IPS DF 6.9 (cell line): ENCODE data around the gene PIK3CD.

Experiments
- DNase-seq: peaks from one replicate; pipeline ENCODE4 v3.0.0-alpha.2; 2013; ENCODE audit warnings: low read depth, low spot score
- H3K27ac ChIP-seq: one replicate; pipeline ENCODE4 v1.5.1; 2013; ENCODE audit warnings: low read length, control low read depth
- H3K27me3 ChIP-seq: 2 replicates; pipeline ENCODE4 v1.6.1; 2013; ENCODE audit warnings: mild to moderate bottlenecking, low read length; ENCODE audit not compliant: control insufficient read depth, insufficient read depth
- H3K36me3 ChIP-seq: 2 replicates; pipeline ENCODE4 v1.6.1; 2013; ENCODE audit warnings: low read length; ENCODE audit not compliant: control insufficient read depth, insufficient read depth
- H3K4me1 ChIP-seq: 2 replicates; pipeline ENCODE4 v1.6.1; 2013; ENCODE audit warnings: low read length; ENCODE audit not compliant: control insufficient read depth, insufficient read depth
- H3K4me3 ChIP-seq: 2 replicates; pipeline ENCODE4 v1.5.1; 2013; ENCODE audit warnings: mild to moderate bottlenecking, low read length
- H3K9me3 ChIP-seq: 2 replicates; pipeline ENCODE4 v1.6.1; 2013; ENCODE audit warnings: low read length, inconsistent platforms; ENCODE audit not compliant: control insufficient read depth, insufficient read depth
- WGBS: extraction: QIAGEN DNeasy Blood & Tissue Kit; methylation state at CpG from one replicate; pipeline ENCODE4 v1.1.7; 2013; ENCODE audit warnings: mixed read lengths, missing lambda C conversion rate; ENCODE audit not compliant: insufficient read length, insufficient coverage; 5-methylcytosine and 5-hydroxymethylcytosine counted together

PIK3CD gene

GRCh38 chr1:9643351-9644256 is 7.9 kb upstream of the PIK3CD start:
- H3K27ac ChIP-seq = no peak overlapping the region
- no peaks in the 10 kb centered on the region for H3K27me3 ChIP-seq
- no peaks in the 10 kb centered on the region for H3K36me3 ChIP-seq
- DNase-seq = no peak
- no peaks in the 10 kb centered on the region for H3K4me1 ChIP-seq
- H3K9me3 ChIP-seq = no peaks in the 10 kb centered on the region
- no peak overlapping the region for H3K4me3 ChIP-seq
- no CpG with 5 or more reads among the region's 8 CpGs for WGBS

- H3K9me3 ChIP-seq = no peaks in the 10 kb centered on the region
- H3K4me3 ChIP-seq = no peak overlapping the region
- no peak for DNase-seq
- peaks cover under 1% of the 10 kb centered on the region; the same call in 1 of the 2 replicates for H3K27me3 ChIP-seq
- no peaks in the 10 kb centered on the region for H3K36me3 ChIP-seq
- no peak overlapping the region for H3K27ac ChIP-seq
- no peaks in the 10 kb centered on the region for H3K4me1 ChIP-seq
- WGBS = no CpG with 5 or more reads among the region's 13 CpGs
Observed at GRCh38 chr1:9646037-9646436, 5.5 kb upstream of the PIK3CD start.

GRCh38 chr1:9648171-9648570 is 3.4 kb upstream of the PIK3CD start:
- Histone ChIP-seq H3K9me3 (no peaks in the 10 kb centered on the region), H3K27ac (no peak overlapping the region), H3K27me3 (peaks cover 7% of the 10 kb centered on the region), H3K36me3 (no peaks in the 10 kb centered on the region), H3K4me1 (0 out of 2 replicates have a peak, but pooled peaks cover 3% of the 10 kb centered on the region), H3K4me3 (no peak overlapping the region)
- no peak for DNase-seq
- WGBS = no CpG with 5 or more reads among the region's 10 CpGs

GRCh38 chr1:9649769-9650168 is 1.8 kb upstream of the PIK3CD start:
- H3K4me1 ChIP-seq = 0 out of 2 replicates have a peak, but pooled peaks cover 3% of the 10 kb centered on the region
- H3K27ac ChIP-seq = no peak overlapping the region
- no peak overlapping the region for H3K4me3 ChIP-seq
- no peak for DNase-seq
- H3K36me3 ChIP-seq = no peaks in the 10 kb centered on the region
- H3K27me3 ChIP-seq = peaks cover 9% of the 10 kb centered on the region
- WGBS = no CpG with 5 or more reads among the region's 3 CpGs
- H3K9me3 ChIP-seq = no peaks in the 10 kb centered on the region

DNA sequence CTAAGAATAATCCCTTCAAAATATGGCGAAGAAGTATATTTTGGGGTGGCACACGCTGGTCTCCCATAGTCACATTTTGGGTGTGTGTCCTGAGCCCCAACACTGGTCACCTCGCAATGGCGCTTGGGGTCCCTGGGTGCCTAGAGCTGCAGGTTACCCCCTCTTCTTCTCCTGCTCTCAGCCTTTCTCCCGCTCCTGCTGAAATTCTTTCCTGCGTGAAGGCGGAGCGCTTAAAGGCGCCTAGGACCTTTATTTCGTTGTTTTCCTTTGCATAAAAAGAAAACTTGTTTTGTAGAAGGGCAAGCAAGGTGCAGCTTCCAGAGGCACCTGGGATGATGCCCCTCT is 339 bp upstream of the PIK3CD start:
- Histone ChIP-seq H3K4me1 (0 out of 2 replicates have a peak, but pooled peaks cover 3% of the 10 kb centered on the region), H3K27me3 (peaks cover 9% of the 10 kb centered on the region), H3K27ac (no peak overlapping the region), H3K4me3 (peak overlapping the region; percentile 49; the same call in 1 of the 2 replicates), H3K9me3 (no peaks in the 10 kb centered on the region), H3K36me3 (no peaks in the 10 kb centered on the region)
- no CpG with 5 or more reads among the region's 10 CpGs for WGBS
- DNase-seq = no peak

DNA sequence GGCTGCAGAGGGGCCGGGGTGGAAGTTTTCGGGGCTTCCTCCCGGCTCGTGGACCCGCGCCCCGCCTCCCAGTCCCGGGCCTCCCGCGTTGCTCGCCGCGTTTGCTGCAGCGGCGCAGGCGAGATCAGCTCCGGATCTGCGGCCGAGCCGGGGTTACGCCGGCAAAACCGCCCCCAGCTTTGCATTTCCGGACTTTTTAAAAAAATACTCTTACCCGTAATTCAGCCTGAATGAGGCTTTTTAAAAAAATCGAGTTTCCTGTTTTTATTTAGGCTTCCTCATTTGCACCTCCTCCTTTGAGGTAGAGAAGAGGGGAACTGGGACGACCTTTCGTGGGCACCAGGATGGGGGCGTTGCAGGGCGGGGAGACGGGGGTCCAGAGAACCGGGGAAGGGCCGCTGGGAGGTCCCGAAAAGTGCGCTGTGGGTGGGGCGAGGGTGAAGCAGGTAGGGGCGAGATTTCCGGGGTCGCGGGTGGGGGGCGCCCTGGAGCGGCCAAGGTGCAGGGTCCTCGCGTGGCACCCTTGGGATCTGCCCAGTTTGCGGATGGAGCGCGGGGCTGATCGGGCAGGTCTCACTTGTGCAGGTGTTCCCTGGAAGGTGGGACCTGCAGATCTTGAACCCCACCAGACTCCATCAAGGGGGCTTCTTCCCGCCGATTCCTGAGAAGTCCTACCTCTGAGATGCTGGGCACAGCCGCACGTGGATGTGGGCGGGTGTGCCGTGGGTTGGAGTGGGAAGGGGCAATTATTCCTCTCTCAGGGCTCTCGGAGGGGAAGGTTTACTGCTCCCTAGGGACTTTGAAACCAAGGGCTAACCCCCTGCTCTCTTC is 1.1 kb downstream of the PIK3CD start:
- DNase-seq = no peak
- no peak overlapping the region for H3K27ac ChIP-seq

GRCh38 chr1:9653210-9653490 is 1.6 kb downstream of the PIK3CD start:
- Histone ChIP-seq H3K27ac (no peak overlapping the region), H3K9me3 (no peaks in the 10 kb centered on the region), H3K36me3 (no peaks in the 10 kb centered on the region), H3K4me3 (no peak overlapping the region), H3K4me1 (0 out of 2 replicates have a peak, but pooled peaks cover 3% of the 10 kb centered on the region), H3K27me3 (peaks cover 9% of the 10 kb centered on the region)
- DNase-seq = no peak
- WGBS = no CpG with 5 or more reads among the region's 11 CpGs

More for the DNA sequence above, 1.1 kb downstream of the PIK3CD start:
- WGBS = no CpG with 5 or more reads among the region's 55 CpGs
- Histone ChIP-seq H3K9me3 (no peaks in the 10 kb centered on the region), H3K4me1 (0 out of 2 replicates have a peak, but pooled peaks cover 3% of the 10 kb centered on the region), H3K36me3 (no peaks in the 10 kb centered on the region), H3K27me3 (peaks cover 9% of the 10 kb centered on the region), H3K4me3 (peak overlapping the region; percentile 49; the same call in 1 of the 2 replicates)

DNA sequence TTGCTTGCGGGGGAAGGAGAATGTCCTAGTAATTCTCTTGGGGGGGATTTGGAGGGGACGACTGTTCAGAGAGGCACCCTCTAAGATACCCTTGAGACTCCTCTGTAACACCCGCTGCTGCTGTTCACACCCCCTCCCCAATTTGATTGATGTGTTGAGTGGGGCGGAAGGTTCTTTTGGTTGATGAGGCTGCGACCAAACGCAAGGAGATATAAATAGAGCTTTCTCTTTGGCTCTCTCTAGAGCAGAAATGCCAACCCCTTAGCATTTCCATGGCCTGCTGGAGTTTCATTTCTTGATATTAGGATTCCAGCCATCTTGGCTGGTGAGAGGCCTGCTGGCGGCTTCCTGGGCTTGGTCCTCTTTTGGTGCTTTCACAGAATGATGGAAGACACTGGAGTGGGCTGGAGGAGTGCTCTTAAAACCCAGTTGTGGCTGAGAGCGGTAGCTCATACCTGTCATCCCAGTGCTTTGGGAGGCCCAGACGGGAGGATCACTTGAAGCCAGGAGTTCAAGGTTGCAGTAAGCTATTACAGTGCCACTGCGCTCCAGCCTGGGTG is 2.0 kb downstream of the PIK3CD start:
- no peaks in the 10 kb centered on the region for H3K9me3 ChIP-seq
- DNase-seq = no peak
- no CpG with 5 or more reads among the region's 10 CpGs for WGBS
- H3K27me3 ChIP-seq = peaks cover 9% of the 10 kb centered on the region
- H3K4me3 ChIP-seq = no peak overlapping the region
- H3K27ac ChIP-seq = no peak overlapping the region
- H3K36me3 ChIP-seq = no peaks in the 10 kb centered on the region
- H3K4me1 ChIP-seq = 0 out of 2 replicates have a peak, but pooled peaks cover 3% of the 10 kb centered on the region

- Histone ChIP-seq H3K27ac (no peak overlapping the region), H3K4me1 (0 out of 2 replicates have a peak, but pooled peaks cover 3% of the 10 kb centered on the region), H3K27me3 (peaks cover 9% of the 10 kb centered on the region), H3K9me3 (no peaks in the 10 kb centered on the region), H3K36me3 (no peaks in the 10 kb centered on the region), H3K4me3 (no peak overlapping the region)
- no CpG with 5 or more reads among the region's 25 CpGs for WGBS
- no peak for DNase-seq
Observed at GRCh38 chr1:9654051-9654833, 2.7 kb downstream of the PIK3CD start.
